Peyer's patch (tissue), 4 donors: ENCODE data around the gene SSTR5.

Experiments
- POLR2A ChIP-seq, 2 donors: fragments of 450-650 bp; IDR thresholded peaks; one replicate each; pipeline ENCODE4 v1.5.1; 2017; ENCODE audit warnings: antibody characterized with exemption in 2 of 2, mild to moderate bottlenecking in 2 of 2, moderate library complexity in 2 of 2
- TF ChIP-seq, protein P1 (sequence below), 6 experiments: fragments of 450-650 bp in 4 of 6; fragments of 200-600 bp in 2 of 6; sonication (generic) in 1 of 6; IDR thresholded peaks; one replicate each; pipeline ENCODE4 v1.5.1; 2017 to 2019; ENCODE audit warnings: antibody characterized with exemption in 6 of 6, mild to moderate bottlenecking in 3 of 6, moderate library complexity in 1 of 6

DNA sequence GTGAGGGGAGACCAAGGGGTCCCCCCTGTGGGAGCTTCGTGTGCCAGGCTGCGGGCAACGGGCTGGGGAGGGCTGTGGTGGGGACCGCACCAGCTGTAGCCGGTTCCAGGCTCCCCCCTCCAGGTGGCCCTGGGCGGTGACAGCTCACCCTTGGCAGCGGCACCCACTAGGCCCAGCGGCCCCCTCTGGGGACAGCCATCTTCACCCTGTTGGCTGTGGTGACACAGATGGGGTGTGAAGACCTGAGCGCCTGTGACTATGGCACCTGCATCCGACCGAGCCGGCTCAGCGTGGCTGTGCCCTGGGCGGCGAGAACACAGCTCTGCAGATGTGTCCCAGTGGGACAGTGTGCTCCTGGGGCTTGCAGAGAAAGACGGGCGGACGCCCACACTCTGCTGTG is 24.6 kb downstream of the SSTR5 start:
- TF ChIP-seq, protein P1, sequence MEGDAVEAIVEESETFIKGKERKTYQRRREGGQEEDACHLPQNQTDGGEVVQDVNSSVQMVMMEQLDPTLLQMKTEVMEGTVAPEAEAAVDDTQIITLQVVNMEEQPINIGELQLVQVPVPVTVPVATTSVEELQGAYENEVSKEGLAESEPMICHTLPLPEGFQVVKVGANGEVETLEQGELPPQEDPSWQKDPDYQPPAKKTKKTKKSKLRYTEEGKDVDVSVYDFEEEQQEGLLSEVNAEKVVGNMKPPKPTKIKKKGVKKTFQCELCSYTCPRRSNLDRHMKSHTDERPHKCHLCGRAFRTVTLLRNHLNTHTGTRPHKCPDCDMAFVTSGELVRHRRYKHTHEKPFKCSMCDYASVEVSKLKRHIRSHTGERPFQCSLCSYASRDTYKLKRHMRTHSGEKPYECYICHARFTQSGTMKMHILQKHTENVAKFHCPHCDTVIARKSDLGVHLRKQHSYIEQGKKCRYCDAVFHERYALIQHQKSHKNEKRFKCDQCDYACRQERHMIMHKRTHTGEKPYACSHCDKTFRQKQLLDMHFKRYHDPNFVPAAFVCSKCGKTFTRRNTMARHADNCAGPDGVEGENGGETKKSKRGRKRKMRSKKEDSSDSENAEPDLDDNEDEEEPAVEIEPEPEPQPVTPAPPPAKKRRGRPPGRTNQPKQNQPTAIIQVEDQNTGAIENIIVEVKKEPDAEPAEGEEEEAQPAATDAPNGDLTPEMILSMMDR (IDR thresholded peaks at IDR 0.05): no peak
- no peak for TF ChIP-seq POLR2A (IDR thresholded peaks at IDR 0.05)
